ENCODE measurements around the gene AKAP17A.

AKAP17A gene

DNA sequence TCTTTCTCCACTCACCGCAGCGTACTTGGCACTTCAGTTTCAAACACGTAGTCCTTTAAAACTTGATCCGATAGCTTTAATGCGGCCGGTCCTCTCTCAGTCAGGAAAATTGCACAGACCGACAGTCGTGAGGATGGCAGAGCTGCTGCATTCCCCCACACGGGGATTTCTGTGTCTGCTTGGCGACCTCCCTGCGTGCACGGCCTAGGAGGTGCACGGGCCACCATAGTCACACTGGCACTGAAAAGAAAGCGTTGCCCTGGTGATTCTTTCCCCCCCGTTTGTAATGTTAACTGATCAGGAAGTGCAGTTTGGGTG, 10.3 kb downstream of the AKAP17A start:
- no peak overlapping the region for H2AFZ ChIP-seq (ENCODE audit: low read length)
- H3K9ac ChIP-seq (ENCODE audit: low read length): no peak overlapping the region
- no peaks in the 10 kb centered on the region for H3K9me3 ChIP-seq (ENCODE audit: low read length)
- TF ChIP-seq CTCF (IDR thresholded peaks at IDR 0.05; ENCODE audit: low read length): no peak
- no peak for TF ChIP-seq EZH2 (IDR thresholded peaks at IDR 0.05; ENCODE audit: borderline replicate concordance, low read length)
- H3K9me2 ChIP-seq (ENCODE audit: low read depth, low read length): no peaks in the 10 kb centered on the region
- H3K27me3 ChIP-seq (ENCODE audit: insufficient read depth, low read length): no peaks in the 10 kb centered on the region
- H3K79me2 ChIP-seq (ENCODE audit: insufficient read depth, low read length): no peaks in the 10 kb centered on the region
- no peak overlapping the region for H3K27ac ChIP-seq (ENCODE audit: low read depth, low read length, poor library complexity, severe bottlenecking)
- no peak overlapping the region for H3K4me3 ChIP-seq (ENCODE audit: low read depth, low read length, poor library complexity, severe bottlenecking)
- 0 out of 2 replicates have a peak, but pooled peaks cover 6% of the 10 kb centered on the region for H3F3A ChIP-seq (ENCODE audit: insufficient read depth, low read length)
- H3K4me1 ChIP-seq (ENCODE audit: insufficient read depth, low read length, severe bottlenecking): peaks cover 7% of the 10 kb centered on the region
- H3K4me2 ChIP-seq (ENCODE audit: low read length): no peak overlapping the region
- H3K36me3 ChIP-seq (ENCODE audit: insufficient read depth, low read length): peaks cover 75% of the 10 kb centered on the region
- H4K20me1 ChIP-seq (ENCODE audit: insufficient read depth, low read length): no peaks in the 10 kb centered on the region

GRCh38 chrX:1602299-1602698, 10.9 kb downstream of the AKAP17A start:
- Histone ChIP-seq H3K27ac (ENCODE audit: low read depth, low read length, poor library complexity, severe bottlenecking) (no peak overlapping the region), H3K4me2 (ENCODE audit: low read length) (no peak overlapping the region), H4K20me1 (ENCODE audit: insufficient read depth, low read length) (no peaks in the 10 kb centered on the region), H3K36me3 (ENCODE audit: insufficient read depth, low read length) (peaks cover 70% of the 10 kb centered on the region), H2AFZ (ENCODE audit: low read length) (no peak overlapping the region), H3K9me2 (ENCODE audit: low read depth, low read length) (no peaks in the 10 kb centered on the region), H3F3A (ENCODE audit: insufficient read depth, low read length) (0 out of 2 replicates have a peak, but pooled peaks cover 6% of the 10 kb centered on the region), H3K79me2 (ENCODE audit: insufficient read depth, low read length) (no peaks in the 10 kb centered on the region), H3K4me1 (ENCODE audit: insufficient read depth, low read length, severe bottlenecking) (peaks cover 7% of the 10 kb centered on the region), H3K27me3 (ENCODE audit: insufficient read depth, low read length) (no peaks in the 10 kb centered on the region), H3K9ac (ENCODE audit: low read length) (no peak overlapping the region), H3K4me3 (ENCODE audit: low read depth, low read length, poor library complexity, severe bottlenecking) (no peak overlapping the region), H3K9me3 (ENCODE audit: low read length) (no peaks in the 10 kb centered on the region)
- TF ChIP-seq CTCF (IDR thresholded peaks at IDR 0.05; ENCODE audit: low read length): no peak
- no peak for TF ChIP-seq EZH2 (IDR thresholded peaks at IDR 0.05; ENCODE audit: borderline replicate concordance, low read length)

DNA sequence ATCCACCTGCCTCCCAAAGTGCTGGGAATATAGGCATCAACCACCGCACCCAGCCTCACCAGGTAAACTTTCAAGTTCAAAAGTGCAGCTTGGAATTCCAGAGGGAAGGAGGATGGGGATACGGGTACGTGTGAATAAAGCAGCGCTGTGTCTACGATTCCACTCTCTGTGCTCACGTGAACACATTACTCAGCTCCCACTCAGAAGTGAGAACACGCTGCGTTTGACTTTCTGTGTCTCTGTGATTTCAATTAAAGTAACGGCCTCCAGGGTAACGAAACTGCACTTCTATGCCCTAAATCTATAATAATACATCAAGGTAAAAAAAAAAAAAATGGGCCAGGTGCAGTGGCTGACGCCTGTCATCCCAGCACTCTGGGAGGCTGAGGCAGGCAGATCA, 15.1 kb downstream of the AKAP17A start:
- Histone ChIP-seq H3K27me3 (ENCODE audit: insufficient read depth, low read length) (no peaks in the 10 kb centered on the region), H3K4me1 (ENCODE audit: insufficient read depth, low read length, severe bottlenecking) (peaks cover 28% of the 10 kb centered on the region), H3K9me2 (ENCODE audit: low read depth, low read length) (no peaks in the 10 kb centered on the region), H2AFZ (ENCODE audit: low read length) (no peak overlapping the region), H3K79me2 (ENCODE audit: insufficient read depth, low read length) (no peaks in the 10 kb centered on the region), H3K27ac (ENCODE audit: low read depth, low read length, poor library complexity, severe bottlenecking) (no peak overlapping the region), H4K20me1 (ENCODE audit: insufficient read depth, low read length) (no peaks in the 10 kb centered on the region), H3K9me3 (ENCODE audit: low read length) (no peaks in the 10 kb centered on the region), H3K36me3 (ENCODE audit: insufficient read depth, low read length) (peaks cover 28% of the 10 kb centered on the region), H3K9ac (ENCODE audit: low read length) (no peak overlapping the region), H3F3A (ENCODE audit: insufficient read depth, low read length) (0 out of 2 replicates have a peak, but pooled peaks cover 6% of the 10 kb centered on the region), H3K4me2 (ENCODE audit: low read length) (no peak overlapping the region), H3K4me3 (ENCODE audit: low read depth, low read length, poor library complexity, severe bottlenecking) (no peak overlapping the region)
- no peak for TF ChIP-seq EZH2 (IDR thresholded peaks at IDR 0.05; ENCODE audit: borderline replicate concordance, low read length)
- no peak for TF ChIP-seq CTCF (IDR thresholded peaks at IDR 0.05; ENCODE audit: low read length)
